Mucosa of stomach (tissue), 1 donor: ENCODE measurements around the gene SLC41A2.
"Not testable (repeated sequence)": the region's sequence is repeated elsewhere in the genome, so short reads cannot be mapped to it uniquely, and the experiment has no call there.

Experiments
- H3K27me3 ChIP-seq: one replicate; pipeline ENCODE4 v1.7.0; 2013; ENCODE audit warnings: mild to moderate bottlenecking, low read length; ENCODE audit not compliant: control insufficient read depth, insufficient read depth
- H3K36me3 ChIP-seq: one replicate; pipeline ENCODE4 v1.7.0; 2013; ENCODE audit warnings: low read length; ENCODE audit not compliant: control insufficient read depth, insufficient read depth
- H3K4me1 ChIP-seq: one replicate; pipeline ENCODE4 v1.7.0; 2013; ENCODE audit warnings: mild to moderate bottlenecking, low read length; ENCODE audit not compliant: control insufficient read depth, insufficient read depth
- H3K4me3 ChIP-seq: one replicate; pipeline ENCODE4 v1.7.0; 2013; ENCODE audit warnings: low read length
- H3K9ac ChIP-seq: one replicate; pipeline ENCODE4 v1.7.0; 2013; ENCODE audit warnings: mild to moderate bottlenecking, low read length, moderate library complexity
- H3K9me3 ChIP-seq: one replicate; pipeline ENCODE4 v1.7.0; 2013; ENCODE audit warnings: mild to moderate bottlenecking, low read length, moderate library complexity; ENCODE audit not compliant: control insufficient read depth
- donor health status: Pancreatic carcinoma.

Gene SLC41A2

DNA sequence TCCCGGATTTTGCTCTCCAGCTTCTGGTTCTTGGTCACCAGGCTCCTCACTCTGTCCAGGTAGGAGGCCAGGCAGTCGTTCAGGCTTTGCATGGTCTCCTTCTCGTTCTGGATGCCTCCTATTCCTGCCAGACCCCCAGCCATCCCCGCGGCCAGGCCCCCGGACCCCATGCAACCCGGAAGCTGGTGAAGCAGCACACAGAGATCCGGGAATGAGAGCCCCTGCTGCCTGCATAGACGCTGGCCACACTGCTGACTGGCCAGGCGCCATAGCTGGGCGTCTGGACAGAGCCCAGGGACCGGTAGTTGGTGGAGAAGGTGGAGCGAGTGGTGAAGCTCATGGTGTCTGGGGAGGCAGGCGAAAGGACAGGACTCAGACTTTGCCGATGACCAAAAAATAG, 19.6 kb upstream of the SLC41A2 start:
- H3K4me1 ChIP-seq, H3K9me3 ChIP-seq, H3K4me3 ChIP-seq, H3K36me3 ChIP-seq, H3K9ac ChIP-seq, H3K27me3 ChIP-seq: not testable (repeated sequence)

DNA sequence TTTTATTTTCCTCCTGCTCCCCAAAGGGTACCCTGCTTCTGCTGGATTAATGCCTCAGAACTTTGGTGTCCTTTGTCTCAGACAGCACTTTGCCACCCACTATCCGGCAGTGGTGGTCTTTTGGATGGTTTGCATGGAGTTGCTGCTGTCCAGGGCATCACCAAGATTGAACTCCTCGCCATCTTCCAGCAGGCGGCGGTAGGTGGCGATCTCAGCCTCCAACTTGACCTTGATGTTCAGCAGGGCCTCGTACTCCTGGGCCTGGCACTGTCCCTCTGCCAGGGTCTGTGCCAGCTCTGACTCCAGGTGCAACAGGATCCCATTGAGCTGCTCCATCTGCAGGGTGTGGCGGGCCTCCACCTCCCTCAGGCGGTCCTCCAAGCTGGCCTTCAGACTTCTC, 18.6 kb upstream of the SLC41A2 start:
- Histone ChIP-seq H3K36me3 (no peaks in the 10 kb centered on the region), H3K9ac (no peak overlapping the region), H3K4me1 (peaks cover 8% of the 10 kb centered on the region), H3K4me3 (no peak overlapping the region), H3K27me3 (no peaks in the 10 kb centered on the region), H3K9me3 (no peaks in the 10 kb centered on the region)

DNA sequence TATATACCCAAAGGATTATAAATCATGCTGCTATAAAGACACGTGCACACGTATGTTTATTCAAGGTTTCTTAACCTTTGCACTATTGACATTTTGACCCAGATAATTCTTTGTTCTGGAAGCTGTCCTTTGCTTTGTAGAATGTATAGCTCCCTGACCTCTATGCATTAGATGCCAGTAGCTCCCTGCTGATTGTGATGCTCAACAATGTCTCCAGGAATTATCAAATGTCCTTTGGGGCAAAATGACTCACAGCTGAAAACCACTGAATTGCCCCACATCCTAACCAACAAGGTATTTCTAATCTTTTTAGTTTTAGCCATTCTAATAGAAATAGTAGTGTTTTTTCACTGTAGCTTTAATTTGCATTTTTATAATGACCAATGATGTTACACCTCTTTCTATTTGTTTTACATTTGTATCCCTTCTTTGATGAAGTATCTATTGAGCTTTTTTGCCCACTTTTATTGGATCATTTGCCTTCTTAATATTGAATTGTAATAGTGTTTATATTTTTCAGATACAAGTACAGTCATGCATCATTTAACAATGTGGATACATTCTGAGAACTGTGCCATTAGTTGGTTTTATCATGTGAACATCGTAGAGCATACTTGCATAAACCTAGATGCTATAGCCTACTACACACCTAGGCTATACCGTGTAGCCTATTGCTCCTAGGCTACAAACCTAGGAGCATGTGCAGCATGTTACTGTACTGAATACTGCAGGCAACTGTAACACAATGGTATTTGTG, 17.7 kb upstream of the SLC41A2 start:
- H3K9ac ChIP-seq = no peak overlapping the region

DNA sequence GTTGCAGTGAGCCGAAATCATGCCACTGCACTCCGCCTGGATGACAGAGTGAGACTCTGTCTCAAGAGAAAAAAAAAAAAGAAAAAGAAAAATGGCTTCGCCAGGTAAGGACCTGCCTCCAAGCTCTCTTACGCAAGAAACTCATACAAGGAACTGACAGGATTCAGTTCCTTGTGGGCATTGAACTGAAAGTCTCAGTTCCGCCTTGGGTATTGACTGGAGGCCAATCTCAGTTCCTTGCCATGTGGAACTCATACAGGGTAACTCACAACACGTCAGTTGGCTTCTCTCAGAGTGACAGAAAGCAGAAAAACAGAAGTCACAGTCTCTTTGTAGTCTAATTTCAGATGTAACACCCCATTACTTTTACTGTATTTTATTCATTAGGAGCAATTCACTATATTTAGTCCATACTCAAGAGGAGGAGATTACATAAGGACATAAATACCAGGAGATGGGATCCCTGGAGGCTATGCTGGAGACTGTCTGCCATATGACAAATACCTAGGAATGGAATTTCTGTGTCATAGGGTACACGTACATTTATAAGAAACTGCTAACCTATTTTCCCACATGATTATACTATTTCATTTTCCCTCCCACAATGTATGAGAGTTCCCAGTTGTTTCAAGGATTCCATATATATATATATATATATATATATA, 16.7 kb upstream of the SLC41A2 start:
- H3K36me3 ChIP-seq = no peaks in the 10 kb centered on the region
- H3K27me3 ChIP-seq = no peaks in the 10 kb centered on the region
- H3K4me1 ChIP-seq = peaks cover 8% of the 10 kb centered on the region
- H3K9me3 ChIP-seq = no peaks in the 10 kb centered on the region
- no peak overlapping the region for H3K9ac ChIP-seq
- H3K4me3 ChIP-seq = no peak overlapping the region

More for the DNA sequence above, 17.7 kb upstream of the SLC41A2 start:
- Histone ChIP-seq H3K27me3 (no peaks in the 10 kb centered on the region), H3K4me3 (no peak overlapping the region), H3K36me3 (no peaks in the 10 kb centered on the region), H3K9me3 (no peaks in the 10 kb centered on the region), H3K4me1 (peaks cover 8% of the 10 kb centered on the region)

DNA sequence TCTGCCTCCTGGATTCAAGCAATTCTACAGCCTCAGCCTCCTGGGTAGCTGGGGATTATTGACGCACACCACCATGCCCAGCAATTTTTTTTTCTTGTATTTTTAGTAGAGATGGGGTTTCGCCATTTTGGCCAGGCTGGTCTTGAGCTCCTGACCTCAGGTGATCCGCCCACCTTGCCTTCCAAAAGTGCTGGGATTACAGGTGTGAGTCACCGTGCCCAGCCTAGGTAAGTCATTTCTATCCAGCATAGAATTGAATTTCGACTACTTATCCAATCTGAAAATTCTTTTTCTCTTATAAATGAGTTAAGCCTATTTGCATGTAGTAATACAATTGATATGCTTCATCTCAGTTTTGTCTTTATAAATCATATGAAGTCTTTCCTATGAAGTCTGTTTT, 15.2 kb upstream of the SLC41A2 start:
- Histone ChIP-seq H3K36me3 (no peaks in the 10 kb centered on the region), H3K4me1 (peaks cover 8% of the 10 kb centered on the region), H3K9ac (no peak overlapping the region), H3K27me3 (no peaks in the 10 kb centered on the region), H3K9me3 (no peaks in the 10 kb centered on the region), H3K4me3 (no peak overlapping the region)

DNA sequence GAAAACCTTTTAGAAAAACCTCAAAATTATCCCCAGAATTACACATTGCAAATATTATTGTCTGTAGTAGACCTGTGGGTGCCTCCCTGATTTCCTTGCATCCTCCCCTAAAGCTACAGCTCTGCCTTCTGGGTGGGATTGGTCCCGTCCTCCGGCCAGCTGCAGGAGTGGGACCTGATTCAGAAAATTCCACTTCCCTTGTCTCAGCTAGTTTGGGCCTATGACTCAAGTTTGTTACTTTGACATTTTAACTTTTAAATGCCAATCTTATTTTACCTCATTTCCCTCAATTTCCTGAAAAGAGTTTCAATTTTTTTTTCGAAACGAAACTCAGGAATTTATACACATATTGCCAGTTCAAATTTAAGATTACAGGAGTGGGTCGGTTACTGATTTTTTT, 13.2 kb upstream of the SLC41A2 start:
- Histone ChIP-seq H3K4me1 (peaks cover 8% of the 10 kb centered on the region), H3K9ac (no peak overlapping the region), H3K9me3 (no peaks in the 10 kb centered on the region), H3K4me3 (no peak overlapping the region), H3K36me3 (no peaks in the 10 kb centered on the region), H3K27me3 (no peaks in the 10 kb centered on the region)

DNA sequence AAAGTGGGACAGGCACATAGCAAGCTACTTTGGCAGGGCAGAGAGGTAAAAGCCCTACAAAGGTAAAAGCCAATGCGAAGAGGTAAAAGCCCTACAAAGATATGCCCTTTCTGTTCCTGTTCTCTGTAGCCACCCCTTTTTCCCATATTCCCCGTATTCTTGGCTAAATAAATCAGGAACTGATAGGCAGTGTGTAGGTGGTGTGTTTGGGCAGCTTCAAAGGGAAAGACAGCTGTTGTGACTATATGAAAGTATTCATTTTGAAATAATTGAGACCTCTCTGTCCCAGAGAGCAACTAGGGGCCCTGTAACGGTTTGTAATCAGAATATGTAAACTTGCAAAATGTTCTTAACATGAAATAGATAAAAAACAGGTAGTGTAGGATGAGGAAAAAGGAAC, 11.3 kb upstream of the SLC41A2 start:
- peaks cover 3% of the 10 kb centered on the region for H3K4me1 ChIP-seq
- H3K4me3 ChIP-seq = no peak overlapping the region
- no peaks in the 10 kb centered on the region for H3K9me3 ChIP-seq
- no peak overlapping the region for H3K9ac ChIP-seq
- H3K27me3 ChIP-seq = no peaks in the 10 kb centered on the region
- H3K36me3 ChIP-seq = no peaks in the 10 kb centered on the region

DNA sequence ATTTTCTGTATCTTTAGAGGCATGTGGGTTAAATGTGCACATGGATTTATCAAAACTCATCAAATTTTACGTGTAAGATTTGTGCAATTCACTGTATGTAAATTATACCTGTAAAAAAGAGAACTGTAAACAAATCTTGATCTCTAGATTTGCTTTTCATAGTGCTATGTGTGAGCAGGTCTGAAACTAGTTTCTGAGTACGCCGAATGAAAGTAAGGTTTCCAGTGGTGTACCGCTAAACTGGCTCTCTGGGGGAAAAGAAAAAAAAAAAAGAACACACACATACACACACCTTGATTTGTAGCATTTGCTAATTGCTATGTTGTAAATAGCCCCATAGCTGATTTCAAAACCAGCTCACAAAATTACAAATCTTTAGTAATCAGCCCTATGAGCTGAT, 8.6 kb upstream of the SLC41A2 start:
- H3K27me3 ChIP-seq = no peaks in the 10 kb centered on the region
- no peaks in the 10 kb centered on the region for H3K9me3 ChIP-seq
- no peak overlapping the region for H3K4me3 ChIP-seq
- no peak overlapping the region for H3K9ac ChIP-seq
- H3K36me3 ChIP-seq = no peaks in the 10 kb centered on the region
- H3K4me1 ChIP-seq = no peaks in the 10 kb centered on the region

DNA sequence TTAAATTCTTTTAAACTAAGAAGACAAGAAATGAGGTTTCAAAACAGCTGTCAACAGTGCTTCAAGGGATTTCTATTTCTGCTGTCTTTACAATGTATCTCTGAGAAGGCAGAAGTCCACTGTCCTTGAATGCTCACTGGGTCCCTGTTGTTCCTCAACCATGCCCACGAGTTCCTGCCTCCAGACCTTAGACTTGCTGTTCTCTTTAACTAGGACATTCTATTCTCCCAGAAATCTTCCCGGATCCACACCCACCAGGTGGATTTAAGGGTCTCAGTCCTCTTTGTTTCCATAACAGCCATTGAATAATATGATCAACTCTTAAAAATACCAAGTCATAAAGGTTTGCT, 6.7 kb upstream of the SLC41A2 start:
- Histone ChIP-seq H3K9me3 (no peaks in the 10 kb centered on the region), H3K4me3 (no peak overlapping the region), H3K36me3 (no peaks in the 10 kb centered on the region), H3K27me3 (no peaks in the 10 kb centered on the region), H3K9ac (no peak overlapping the region), H3K4me1 (peaks cover 3% of the 10 kb centered on the region)

DNA sequence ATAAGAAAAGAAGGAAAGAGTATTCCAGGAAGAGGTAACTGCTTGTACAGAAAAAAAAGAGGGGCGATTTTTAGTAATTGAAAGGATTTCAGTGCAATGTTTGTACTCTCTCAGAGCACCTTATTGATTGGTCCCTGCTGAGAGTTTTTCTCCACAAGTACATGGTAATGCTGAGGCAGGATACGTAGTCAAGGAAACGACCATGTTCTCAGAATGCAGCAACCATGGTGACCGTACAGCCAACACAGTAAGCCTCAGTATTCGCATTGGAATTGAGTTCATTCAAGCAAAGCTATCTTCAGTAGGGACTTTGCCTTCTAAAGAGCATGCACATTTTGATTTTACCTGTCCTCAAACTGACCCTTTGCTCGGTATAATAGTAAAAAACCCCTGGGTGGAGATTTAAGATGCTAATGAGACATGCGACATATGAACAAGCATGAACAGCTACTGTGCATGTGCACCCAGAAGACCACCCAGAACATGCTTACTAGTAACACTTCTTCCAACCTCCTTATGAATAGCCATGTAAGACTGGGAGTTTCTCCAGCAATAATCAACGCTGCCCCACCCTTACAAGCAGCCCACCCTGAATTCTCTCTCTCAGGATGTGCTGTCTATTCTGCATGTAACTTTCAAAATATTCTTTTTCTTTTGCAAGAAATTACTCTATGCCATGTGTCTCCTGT, 6.2 kb upstream of the SLC41A2 start:
- no peak overlapping the region for H3K9ac ChIP-seq
- H3K4me3 ChIP-seq = no peak overlapping the region
- no peaks in the 10 kb centered on the region for H3K9me3 ChIP-seq
- peaks cover 8% of the 10 kb centered on the region for H3K4me1 ChIP-seq
- H3K36me3 ChIP-seq = no peaks in the 10 kb centered on the region
- no peaks in the 10 kb centered on the region for H3K27me3 ChIP-seq

DNA sequence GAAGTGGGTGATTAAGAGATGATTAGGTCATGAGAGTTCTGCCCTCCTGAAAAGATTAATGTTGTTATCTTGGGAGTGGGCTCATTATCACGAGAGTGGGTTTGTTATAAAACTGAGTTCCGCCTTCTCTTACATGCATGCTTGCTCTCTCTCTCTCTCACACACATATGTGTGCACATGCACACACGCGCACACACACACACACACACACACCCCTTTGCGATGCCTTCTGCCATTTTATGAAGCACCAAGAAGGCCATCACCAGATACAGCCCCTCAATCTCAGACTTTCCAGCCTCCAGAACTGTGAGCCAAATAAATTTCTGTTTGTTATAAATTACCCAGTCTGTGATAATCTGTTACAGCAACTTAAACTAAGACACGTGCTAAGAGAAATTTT, 5.7 kb upstream of the SLC41A2 start:
- no peak overlapping the region for H3K4me3 ChIP-seq
- H3K36me3 ChIP-seq = no peaks in the 10 kb centered on the region
- H3K9ac ChIP-seq = no peak overlapping the region
- no peaks in the 10 kb centered on the region for H3K27me3 ChIP-seq
- H3K4me1 ChIP-seq = peaks cover 14% of the 10 kb centered on the region
- no peaks in the 10 kb centered on the region for H3K9me3 ChIP-seq

DNA sequence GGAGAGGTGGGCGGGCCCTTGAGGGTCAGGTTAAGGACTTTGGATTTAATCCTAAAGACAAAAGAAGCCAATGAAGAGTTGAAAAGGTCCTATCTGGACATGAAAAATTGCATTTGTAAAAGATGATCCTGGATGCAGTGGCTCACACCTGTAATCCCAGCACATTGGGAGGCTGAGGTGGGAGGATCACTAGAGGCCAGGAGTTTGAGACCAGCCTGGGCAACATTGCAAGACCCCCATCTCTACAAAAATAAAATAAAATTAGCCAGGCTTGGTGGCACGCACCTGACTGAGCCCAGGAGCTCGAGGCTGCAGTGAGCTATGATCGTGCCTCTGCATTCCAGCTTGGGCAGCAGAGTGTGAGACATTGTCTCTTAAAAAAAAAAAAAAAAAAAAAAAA, 2.4 kb upstream of the SLC41A2 start:
- no peaks in the 10 kb centered on the region for H3K9me3 ChIP-seq
- H3K9ac ChIP-seq = no peak overlapping the region
- H3K36me3 ChIP-seq = no peaks in the 10 kb centered on the region
- peaks cover 20% of the 10 kb centered on the region for H3K4me1 ChIP-seq
- no peak overlapping the region for H3K4me3 ChIP-seq
- H3K27me3 ChIP-seq = no peaks in the 10 kb centered on the region
